ENCODE measurements around the gene RRBP1.

The RRBP1 gene

DNA sequence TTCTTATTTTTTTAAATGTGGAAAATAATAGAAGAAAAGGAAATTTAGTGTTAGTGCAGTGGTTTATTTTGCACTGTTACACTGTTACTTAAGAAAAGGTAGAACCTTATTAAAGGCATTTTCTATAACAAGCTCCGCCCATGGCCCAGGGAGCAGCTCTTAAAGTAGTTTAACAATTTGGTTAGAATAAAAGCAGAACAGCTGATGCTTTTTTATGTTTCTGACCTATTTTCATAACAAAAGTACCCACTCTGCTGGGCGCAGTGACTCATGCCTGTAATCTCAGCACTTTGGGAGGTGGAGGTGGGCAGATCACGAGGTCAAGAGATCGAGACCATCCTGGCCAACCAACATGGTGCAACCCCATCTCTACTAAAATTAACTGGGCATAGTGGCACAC lies 79.5 kb downstream of the RRBP1 start:
- Histone ChIP-seq H3K27me3 (replicated peaks; ENCODE audit: insufficient read depth, low read length) (no peaks in the 10 kb centered on the region), H3K9ac (ENCODE audit: low read length) (no peak overlapping the region), H3K9me3 (replicated peaks; ENCODE audit: insufficient read depth, low read length) (no peaks in the 10 kb centered on the region), H3K4me2 (ENCODE audit: low read depth, low read length) (no peak overlapping the region), H3K36me3 (replicated peaks; ENCODE audit: insufficient read depth, low read length) (no peaks in the 10 kb centered on the region), H2AFZ (ENCODE audit: low read length) (no peak overlapping the region), H3K27ac (ENCODE audit: low read length) (no peak overlapping the region), H3K4me3 (ENCODE audit: low read length) (no peak overlapping the region), H3K9me2 (replicated peaks; ENCODE audit: insufficient read depth, low read length) (no peaks in the 10 kb centered on the region), H4K20me1 (ENCODE audit: insufficient read depth, low read length) (no peaks in the 10 kb centered on the region), H3F3A (ENCODE audit: insufficient read depth, low read length) (no peaks in the 10 kb centered on the region), H3K4me1 (ENCODE audit: low read length) (no peaks in the 10 kb centered on the region), H3K79me2 (ENCODE audit: low read length) (peaks cover 22% of the 10 kb centered on the region)
- no peak for DNase-seq
- TF ChIP-seq, protein P1, sequence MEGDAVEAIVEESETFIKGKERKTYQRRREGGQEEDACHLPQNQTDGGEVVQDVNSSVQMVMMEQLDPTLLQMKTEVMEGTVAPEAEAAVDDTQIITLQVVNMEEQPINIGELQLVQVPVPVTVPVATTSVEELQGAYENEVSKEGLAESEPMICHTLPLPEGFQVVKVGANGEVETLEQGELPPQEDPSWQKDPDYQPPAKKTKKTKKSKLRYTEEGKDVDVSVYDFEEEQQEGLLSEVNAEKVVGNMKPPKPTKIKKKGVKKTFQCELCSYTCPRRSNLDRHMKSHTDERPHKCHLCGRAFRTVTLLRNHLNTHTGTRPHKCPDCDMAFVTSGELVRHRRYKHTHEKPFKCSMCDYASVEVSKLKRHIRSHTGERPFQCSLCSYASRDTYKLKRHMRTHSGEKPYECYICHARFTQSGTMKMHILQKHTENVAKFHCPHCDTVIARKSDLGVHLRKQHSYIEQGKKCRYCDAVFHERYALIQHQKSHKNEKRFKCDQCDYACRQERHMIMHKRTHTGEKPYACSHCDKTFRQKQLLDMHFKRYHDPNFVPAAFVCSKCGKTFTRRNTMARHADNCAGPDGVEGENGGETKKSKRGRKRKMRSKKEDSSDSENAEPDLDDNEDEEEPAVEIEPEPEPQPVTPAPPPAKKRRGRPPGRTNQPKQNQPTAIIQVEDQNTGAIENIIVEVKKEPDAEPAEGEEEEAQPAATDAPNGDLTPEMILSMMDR (IDR thresholded peaks at IDR 0.05; ENCODE audit: low read length), result no peak
- TF ChIP-seq EZH2phosphoT487 (IDR thresholded peaks at IDR 0.05; ENCODE audit: low read length) (no peak), EZH2 (optimal IDR thresholded peaks at IDR 0.05; ENCODE audit: low read depth, low read length) (no peak)

DNA sequence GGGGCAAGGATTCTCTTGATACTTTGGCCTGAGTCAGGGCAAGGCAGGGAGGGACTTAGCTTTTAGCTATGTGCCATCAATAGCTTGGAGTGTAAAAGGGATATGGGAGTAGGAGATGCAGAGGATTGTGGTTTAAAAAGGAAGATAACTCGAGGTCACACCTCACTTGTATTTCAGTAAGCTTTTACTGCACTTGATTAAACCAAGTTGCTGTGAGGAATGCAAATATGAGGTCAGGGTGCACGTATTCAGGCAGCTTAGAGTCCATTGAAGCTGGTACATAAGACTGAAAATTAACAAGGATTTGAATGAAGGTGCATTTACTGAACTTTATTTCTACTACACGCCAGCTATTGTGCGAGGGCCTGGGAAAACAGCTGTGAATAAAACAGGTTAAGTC lies 80.1 kb downstream of the RRBP1 start:
- DNase-seq, result no peak
- no peak overlapping the region for H3K4me2 ChIP-seq (ENCODE audit: low read depth, low read length)
- peaks cover 27% of the 10 kb centered on the region for H3K79me2 ChIP-seq (ENCODE audit: low read length)
- H3K4me3 ChIP-seq (ENCODE audit: low read length), result no peak overlapping the region
- H3K36me3 ChIP-seq (replicated peaks; ENCODE audit: insufficient read depth, low read length), result no peaks in the 10 kb centered on the region
- no peaks in the 10 kb centered on the region for H3K9me2 ChIP-seq (replicated peaks; ENCODE audit: insufficient read depth, low read length)
- H3K9ac ChIP-seq (ENCODE audit: low read length), result no peak overlapping the region
- H3F3A ChIP-seq (ENCODE audit: insufficient read depth, low read length), result no peaks in the 10 kb centered on the region
- H3K9me3 ChIP-seq (replicated peaks; ENCODE audit: insufficient read depth, low read length), result no peaks in the 10 kb centered on the region
- no peak overlapping the region for H3K27ac ChIP-seq (ENCODE audit: low read length)
- no peaks in the 10 kb centered on the region for H3K4me1 ChIP-seq (ENCODE audit: low read length)
- H4K20me1 ChIP-seq (ENCODE audit: insufficient read depth, low read length), result no peaks in the 10 kb centered on the region
- no peak overlapping the region for H2AFZ ChIP-seq (ENCODE audit: low read length)
- TF ChIP-seq EZH2phosphoT487 (IDR thresholded peaks at IDR 0.05; ENCODE audit: low read length), result no peak
- TF ChIP-seq, protein P1 (IDR thresholded peaks at IDR 0.05; ENCODE audit: low read length), result no peak
- no peak for TF ChIP-seq EZH2 (optimal IDR thresholded peaks at IDR 0.05; ENCODE audit: low read depth, low read length)
- no peaks in the 10 kb centered on the region for H3K27me3 ChIP-seq (replicated peaks; ENCODE audit: insufficient read depth, low read length)

DNA sequence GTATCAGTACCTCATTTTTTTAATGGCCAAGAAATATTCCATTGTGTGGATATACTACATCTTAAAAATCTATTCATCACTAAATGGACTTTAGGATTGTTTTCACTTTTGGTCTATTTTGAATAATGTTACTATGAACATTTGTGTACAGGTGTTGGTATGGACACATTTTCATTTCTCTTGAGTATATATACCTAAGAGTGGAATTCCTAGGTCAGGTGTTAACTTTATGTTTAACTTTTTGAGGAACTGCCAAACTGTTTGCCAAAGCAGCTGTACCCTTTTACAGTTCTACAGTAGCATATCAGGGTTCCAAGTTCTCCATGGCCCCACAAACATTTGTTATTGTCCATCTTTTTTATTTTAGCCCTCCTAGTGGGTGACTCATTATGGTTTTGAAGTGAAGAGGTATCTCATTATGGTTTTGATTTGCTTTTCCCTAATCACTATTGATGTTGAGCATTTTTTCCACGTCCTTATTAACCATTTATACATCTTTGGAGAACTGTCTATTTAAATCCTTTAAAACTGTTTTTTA lies 84.0 kb downstream of the RRBP1 start:
- TF ChIP-seq EZH2phosphoT487 (IDR thresholded peaks at IDR 0.05; ENCODE audit: low read length) (no peak), EZH2 (optimal IDR thresholded peaks at IDR 0.05; ENCODE audit: low read depth, low read length) (no peak)
- TF ChIP-seq, protein P1 (IDR thresholded peaks at IDR 0.05; ENCODE audit: low read length), result no peak
- H4K20me1 ChIP-seq (ENCODE audit: insufficient read depth, low read length), result no peaks in the 10 kb centered on the region
- H3K4me1 ChIP-seq (ENCODE audit: low read length), result no peaks in the 10 kb centered on the region
- peaks cover 57% of the 10 kb centered on the region for H3K79me2 ChIP-seq (ENCODE audit: low read length)
- no peaks in the 10 kb centered on the region for H3K9me2 ChIP-seq (replicated peaks; ENCODE audit: insufficient read depth, low read length)
- DNase-seq, result no peak
- no peak overlapping the region for H3K4me2 ChIP-seq (ENCODE audit: low read depth, low read length)
- no peaks in the 10 kb centered on the region for H3K27me3 ChIP-seq (replicated peaks; ENCODE audit: insufficient read depth, low read length)
- no peaks in the 10 kb centered on the region for H3K36me3 ChIP-seq (replicated peaks; ENCODE audit: insufficient read depth, low read length)
- no peak overlapping the region for H3K4me3 ChIP-seq (ENCODE audit: low read length)
- H3K9me3 ChIP-seq (replicated peaks; ENCODE audit: insufficient read depth, low read length), result no peaks in the 10 kb centered on the region
- no peak overlapping the region for H3K27ac ChIP-seq (ENCODE audit: low read length)
- no peak overlapping the region for H2AFZ ChIP-seq (ENCODE audit: low read length)
- no peak overlapping the region for H3K9ac ChIP-seq (ENCODE audit: low read length)
- no peaks in the 10 kb centered on the region for H3F3A ChIP-seq (ENCODE audit: insufficient read depth, low read length)
